Stimulated activated naive CD8-positive, alpha-beta T cell treated with anti-CD3 and anti-CD28 coated beads, Interleukin-15, amount 100 ng/mL, for 72 hours (primary cell): ENCODE data around the gene SCAPER.

Experiments
- ATAC-seq: fragments of 150-1000 bp; cut with Tn5 transposase; 2 replicates; pipeline ENCODE4 v1.10.0; 2021; ENCODE audit warnings: mild to moderate bottlenecking, moderate library complexity
- DNase-seq, 2 donors: peaks; one replicate each; pipeline ENCODE4 v3.0.0; 2021 to 2022
- H3K27ac Mint-ChIP-seq, 2 donors: one replicate each; pipeline ENCODE4 v1.8.0; 2022; ENCODE audit warnings: mild to moderate bottlenecking in 2 of 2, mixed read lengths in 2 of 2, moderate library complexity in 2 of 2
- H3K27me3 Mint-ChIP-seq: one replicate; pipeline ENCODE4 v1.8.0; 2022; ENCODE audit warnings: mixed read lengths
- H3K4me1 Mint-ChIP-seq: one replicate; pipeline ENCODE4 v1.8.0; 2022; ENCODE audit warnings: mild to moderate bottlenecking, mixed read lengths
- H3K4me3 Mint-ChIP-seq, 2 donors: one replicate each; pipeline ENCODE4 v1.8.0; 2022; ENCODE audit warnings: mild to moderate bottlenecking in 2 of 2, mixed read lengths in 2 of 2, moderate library complexity in 1 of 2
- H3K9me3 Mint-ChIP-seq, 2 donors: one replicate each; pipeline ENCODE4 v1.8.0; 2022; ENCODE audit warnings: mixed read lengths in 2 of 2

Gene SCAPER

DNA sequence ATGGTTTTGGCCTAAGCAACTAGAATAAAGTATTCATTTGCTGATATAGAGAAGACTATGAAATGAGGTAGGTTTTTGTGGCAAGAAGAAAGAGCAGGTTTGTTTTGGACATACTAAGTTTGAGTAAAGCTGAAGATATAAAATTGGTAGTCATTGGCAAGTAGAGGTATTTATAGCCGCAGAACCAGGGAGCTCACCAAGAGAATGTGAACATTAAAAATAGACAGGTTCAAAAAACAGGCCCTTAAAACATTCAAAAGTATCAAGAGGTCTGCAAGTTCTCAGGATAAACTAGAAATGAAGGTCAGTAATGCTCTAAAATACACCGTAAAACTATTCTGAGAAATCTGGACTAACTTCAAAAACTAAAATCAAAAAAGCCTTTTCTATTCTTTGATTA lies 240.7 kb downstream of the SCAPER start:
- no peak overlapping the region for H3K4me3 Mint-ChIP-seq

DNA sequence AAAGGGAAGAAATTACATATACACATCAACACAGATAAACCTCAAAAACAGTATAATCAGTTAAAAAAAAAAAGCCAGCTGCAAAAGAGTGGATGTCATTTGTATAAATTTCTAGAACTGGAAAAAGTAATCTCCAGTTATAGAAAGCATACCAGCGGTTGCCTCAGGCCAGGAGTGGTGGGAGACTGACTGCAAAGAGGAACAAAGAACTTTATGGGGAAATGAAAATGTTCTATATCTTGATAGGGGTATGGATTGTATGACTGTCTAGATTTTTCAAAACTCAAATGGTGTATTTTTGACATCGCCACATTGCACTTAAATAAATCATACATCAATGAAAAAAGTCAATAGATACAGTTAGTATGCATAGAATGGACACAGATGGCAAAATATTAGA lies 241.6 kb downstream of the SCAPER start:
- no peak for ATAC-seq

More for the DNA sequence above, 240.7 kb downstream of the SCAPER start:
- H3K27me3 Mint-ChIP-seq, result no peaks in the 10 kb centered on the region
- ATAC-seq (no peak), DNase-seq (no peak)
- no peaks in the 10 kb centered on the region for H3K4me1 Mint-ChIP-seq
- H3K27ac Mint-ChIP-seq, result no peak overlapping the region
- peaks cover 0 to 12% of the 10 kb centered on the region in 2 donors for H3K9me3 Mint-ChIP-seq

DNA sequence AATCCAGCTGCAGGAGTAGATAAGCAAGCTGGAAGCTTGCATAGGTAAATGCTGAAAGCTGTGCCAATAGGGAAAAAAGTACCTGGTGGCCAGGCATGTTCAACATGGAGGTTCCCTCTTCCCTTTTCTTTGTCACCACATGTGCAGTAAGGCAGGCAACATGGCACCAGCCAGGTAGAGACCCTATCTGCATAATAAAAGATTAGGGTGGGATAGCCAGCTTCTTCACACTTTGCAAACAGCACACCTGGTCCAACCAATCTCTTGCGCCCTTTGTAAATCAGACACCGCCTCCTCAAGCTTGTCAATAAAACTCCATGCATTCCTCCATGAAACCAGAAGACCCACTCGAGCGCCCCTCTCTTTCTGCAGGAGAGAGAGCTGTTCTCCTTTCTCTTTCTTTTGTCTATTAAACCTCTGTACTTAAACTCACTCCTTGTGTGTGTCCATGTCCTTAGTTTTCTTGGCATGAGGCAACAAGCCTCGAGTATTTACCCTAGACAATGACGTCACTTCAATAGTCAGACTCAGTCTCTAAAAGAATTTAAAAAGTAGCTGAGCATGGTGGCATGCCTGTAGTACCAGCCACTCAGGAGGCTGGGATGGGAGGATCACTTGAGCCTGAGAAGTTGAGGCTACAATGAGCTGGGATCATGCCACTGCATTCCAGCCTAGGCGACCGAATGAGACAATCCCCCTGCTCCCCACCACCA lies 256.3 kb downstream of the SCAPER start:
- Mint-ChIP-seq H3K4me3 (no peak overlapping the region), H3K9me3 (peaks cover 5 to 11% of the 10 kb centered on the region in 2 donors), H3K4me1 (peaks cover 13% of the 10 kb centered on the region), H3K27ac (no peak overlapping the region), H3K27me3 (no peaks in the 10 kb centered on the region)
- ATAC-seq (no peak), DNase-seq (no peak)

More for the DNA sequence above, 241.6 kb downstream of the SCAPER start:
- Mint-ChIP-seq H3K4me1 (no peaks in the 10 kb centered on the region), H3K4me3 (no peak overlapping the region), H3K27me3 (no peaks in the 10 kb centered on the region), H3K27ac (no peak overlapping the region), H3K9me3 (peaks cover 0 to 13% of the 10 kb centered on the region in 2 donors)
- no peak for DNase-seq

DNA sequence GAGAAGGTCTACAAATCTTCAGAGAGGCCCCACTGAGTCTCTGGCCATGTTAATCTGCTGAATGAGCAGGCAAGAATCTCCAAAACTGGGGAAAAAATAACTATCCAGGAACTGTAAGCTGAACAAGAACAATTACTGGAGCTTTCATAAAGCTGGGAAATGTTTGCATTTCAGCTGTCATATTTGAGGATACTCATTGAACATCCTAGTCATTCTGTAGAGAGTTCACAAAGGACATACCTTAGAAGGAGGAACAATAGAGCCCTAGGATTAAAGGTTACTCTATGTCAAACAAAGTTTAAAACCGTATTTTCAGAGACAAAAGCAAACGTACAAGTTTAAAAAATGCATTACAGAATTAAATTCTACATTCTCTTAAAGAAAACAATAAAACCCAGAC lies 257.5 kb downstream of the SCAPER start:
- no peak for DNase-seq
- Mint-ChIP-seq H3K9me3 (no peaks in the 10 kb centered on the region), H3K4me3 (no peak overlapping the region), H3K27me3 (no peaks in the 10 kb centered on the region), H3K4me1 (peaks cover 1% of the 10 kb centered on the region), H3K27ac (no peak overlapping the region)
- ATAC-seq, result no peak

DNA sequence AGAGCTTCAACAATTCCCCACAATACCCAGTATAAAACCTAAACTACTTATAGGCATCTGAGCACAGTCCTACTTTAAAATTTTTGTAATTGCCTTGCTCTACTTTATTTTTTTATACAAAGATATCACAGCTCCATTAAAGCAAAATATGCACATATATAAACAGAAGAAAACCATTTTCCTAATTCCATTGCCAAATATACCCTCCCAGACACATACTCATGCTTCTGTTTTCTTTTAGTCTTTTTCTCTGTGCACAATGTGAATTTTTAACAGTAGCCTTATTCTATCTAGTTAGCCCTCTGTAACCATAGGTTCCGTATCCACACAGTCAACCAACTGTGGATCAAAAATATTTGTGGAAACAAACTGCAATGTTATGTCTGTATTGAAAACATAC lies 260.5 kb downstream of the SCAPER start:
- H3K4me1 Mint-ChIP-seq, result no peaks in the 10 kb centered on the region

DNA sequence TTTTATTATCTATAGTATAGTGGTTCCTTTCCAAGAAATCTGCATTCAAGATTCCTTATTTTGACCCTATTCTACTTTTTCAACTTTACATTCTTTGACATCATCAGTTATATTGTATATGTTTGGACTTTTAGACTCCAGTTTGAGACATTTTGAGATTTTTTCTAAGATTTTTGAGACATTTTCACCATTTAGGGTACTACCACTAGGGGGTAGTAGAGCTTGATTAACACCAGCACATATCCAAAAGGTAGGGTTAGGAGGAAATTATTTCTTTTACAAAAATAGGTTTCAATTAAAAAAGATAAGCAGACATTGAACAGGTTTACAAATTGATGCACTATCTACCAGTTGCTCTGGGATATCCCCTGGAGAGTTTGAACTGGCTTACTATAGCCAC lies 262.5 kb downstream of the SCAPER start:
- no peak for ATAC-seq
- DNase-seq, result no peak
- H3K4me1 Mint-ChIP-seq, result no peaks in the 10 kb centered on the region

More for the DNA sequence above, 260.5 kb downstream of the SCAPER start:
- ATAC-seq (no peak), DNase-seq (no peak)
- H3K4me3 Mint-ChIP-seq, result no peak overlapping the region
- no peak overlapping the region for H3K27ac Mint-ChIP-seq
- H3K27me3 Mint-ChIP-seq, result no peaks in the 10 kb centered on the region
- H3K9me3 Mint-ChIP-seq, result no peaks in the 10 kb centered on the region

DNA sequence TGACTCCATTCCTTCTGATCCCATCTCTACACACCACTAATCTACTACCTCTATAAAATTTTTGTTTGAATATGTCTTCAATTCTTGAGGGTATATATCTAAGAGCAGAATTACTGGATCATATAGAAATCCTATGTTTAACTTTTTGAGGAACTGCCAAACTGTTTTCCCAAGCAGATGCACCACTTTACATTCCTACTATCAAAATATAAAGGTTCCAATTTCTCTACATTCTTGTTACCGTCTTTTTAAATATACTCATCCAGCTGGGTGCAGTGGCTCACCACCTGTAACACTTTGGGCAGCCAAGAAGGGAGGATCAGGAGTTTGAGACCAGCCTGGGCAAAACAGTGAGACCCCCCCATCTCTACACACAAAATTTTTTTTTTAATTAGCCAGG lies 268.0 kb downstream of the SCAPER start:
- Mint-ChIP-seq H3K4me1 (no peaks in the 10 kb centered on the region), H3K27ac (no peak overlapping the region), H3K27me3 (no peaks in the 10 kb centered on the region), H3K4me3 (no peak overlapping the region), H3K9me3 (peaks cover 5 to 12% of the 10 kb centered on the region in 2 donors)
- DNase-seq, result no peak
- ATAC-seq, result no peak

More for the DNA sequence above, 262.5 kb downstream of the SCAPER start:
- Mint-ChIP-seq H3K27me3 (no peaks in the 10 kb centered on the region), H3K4me3 (no peak overlapping the region), H3K9me3 (no peaks in the 10 kb centered on the region), H3K27ac (no peak overlapping the region)

DNA sequence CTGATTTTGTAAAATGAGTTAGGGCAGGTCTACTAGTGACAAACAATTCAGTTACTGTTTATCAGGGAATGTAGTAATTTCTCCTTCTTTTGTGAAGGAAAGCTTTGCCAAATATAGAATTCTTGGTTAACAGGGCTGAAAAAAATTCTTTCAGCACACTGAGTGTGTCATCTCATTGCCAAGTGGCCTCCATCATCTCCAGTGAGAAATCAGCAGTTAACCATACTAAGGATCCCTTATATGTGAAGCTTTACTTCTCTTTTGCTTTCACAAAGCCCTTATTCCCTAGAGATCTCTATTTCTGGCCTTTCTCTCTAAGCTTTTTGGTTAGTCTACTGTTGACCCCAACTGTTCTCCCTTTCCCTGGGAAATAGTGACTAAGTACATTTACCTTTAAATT lies 269.1 kb downstream of the SCAPER start:
- no peaks in the 10 kb centered on the region for H3K4me1 Mint-ChIP-seq
- peaks cover 5 to 12% of the 10 kb centered on the region in 2 donors for H3K9me3 Mint-ChIP-seq
- DNase-seq, result no peak
- no peak for ATAC-seq
- H3K4me3 Mint-ChIP-seq, result no peak overlapping the region
- no peaks in the 10 kb centered on the region for H3K27me3 Mint-ChIP-seq
- no peak overlapping the region for H3K27ac Mint-ChIP-seq

DNA sequence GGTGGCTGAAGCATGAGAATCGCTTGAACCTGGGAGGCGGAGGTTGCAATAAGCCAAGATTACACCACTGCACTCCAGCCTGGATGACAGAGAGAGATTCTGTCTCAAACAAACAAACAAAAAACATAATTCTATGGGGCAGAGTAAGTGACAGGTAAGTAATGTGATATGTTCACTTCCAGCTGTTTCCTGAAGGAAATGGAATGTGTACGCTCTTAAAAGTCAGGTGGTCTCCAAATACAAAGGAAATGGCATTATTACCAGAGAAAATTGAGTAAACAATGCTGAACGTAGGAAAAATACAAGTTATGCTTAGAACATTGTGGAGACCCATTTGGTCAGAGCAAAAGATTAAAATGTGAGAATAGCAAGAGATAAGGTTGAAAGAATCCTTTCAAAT lies 278.5 kb downstream of the SCAPER start:
- H3K27ac Mint-ChIP-seq, result no peak overlapping the region
- DNase-seq, result no peak
- no peaks in the 10 kb centered on the region for H3K27me3 Mint-ChIP-seq
- no peak for ATAC-seq
- no peaks in the 10 kb centered on the region for H3K4me1 Mint-ChIP-seq
- no peak overlapping the region for H3K4me3 Mint-ChIP-seq
- peaks cover 0 to 8% of the 10 kb centered on the region in 2 donors for H3K9me3 Mint-ChIP-seq

DNA sequence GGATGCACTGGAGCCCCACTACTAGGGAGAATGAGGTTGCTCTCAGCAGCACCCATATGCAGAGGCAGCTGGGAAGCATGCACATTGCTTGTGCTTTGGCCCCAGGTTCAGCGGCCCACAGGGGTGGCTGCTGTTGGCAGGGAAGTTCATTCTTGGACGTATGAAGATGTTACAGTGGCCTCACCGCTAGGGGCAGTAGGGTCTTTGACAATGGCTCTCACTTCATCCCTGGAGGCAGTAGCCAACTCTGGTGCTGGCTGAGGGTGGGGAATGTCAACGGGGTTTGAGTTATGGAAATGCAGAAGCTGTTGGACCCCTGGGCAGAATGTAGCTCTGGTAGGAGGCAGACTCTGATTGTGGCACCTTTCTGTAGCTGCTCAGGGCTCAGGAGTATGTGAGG lies 279.9 kb downstream of the SCAPER start:
- no peak overlapping the region for H3K4me3 Mint-ChIP-seq
- no peaks in the 10 kb centered on the region for H3K27me3 Mint-ChIP-seq
- no peak for ATAC-seq
- no peak overlapping the region for H3K27ac Mint-ChIP-seq
- no peak for DNase-seq
- H3K9me3 Mint-ChIP-seq, result peaks cover 0 to 8% of the 10 kb centered on the region in 2 donors
- no peaks in the 10 kb centered on the region for H3K4me1 Mint-ChIP-seq

DNA sequence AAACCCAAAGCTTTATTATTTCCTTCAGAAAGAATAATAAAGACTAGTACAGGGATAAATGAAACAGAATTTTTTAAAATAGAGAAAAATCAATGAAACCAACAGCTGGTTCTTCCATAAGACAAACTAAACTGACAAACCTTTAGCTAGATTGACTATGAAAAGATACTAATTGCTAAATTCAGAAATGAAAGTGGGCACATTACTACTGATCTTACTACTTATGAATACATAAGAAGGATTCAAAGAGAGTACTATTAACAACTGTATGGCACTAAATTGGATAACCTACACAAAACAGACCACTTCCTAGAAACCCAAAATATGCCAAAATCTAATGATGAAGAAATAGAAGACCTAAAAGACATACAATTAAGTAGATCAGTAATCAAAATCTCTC lies 290.4 kb downstream of the SCAPER start:
- no peaks in the 10 kb centered on the region for H3K27me3 Mint-ChIP-seq
- peaks cover 12 to 23% of the 10 kb centered on the region in 2 donors for H3K9me3 Mint-ChIP-seq
- DNase-seq, result no peak

DNA sequence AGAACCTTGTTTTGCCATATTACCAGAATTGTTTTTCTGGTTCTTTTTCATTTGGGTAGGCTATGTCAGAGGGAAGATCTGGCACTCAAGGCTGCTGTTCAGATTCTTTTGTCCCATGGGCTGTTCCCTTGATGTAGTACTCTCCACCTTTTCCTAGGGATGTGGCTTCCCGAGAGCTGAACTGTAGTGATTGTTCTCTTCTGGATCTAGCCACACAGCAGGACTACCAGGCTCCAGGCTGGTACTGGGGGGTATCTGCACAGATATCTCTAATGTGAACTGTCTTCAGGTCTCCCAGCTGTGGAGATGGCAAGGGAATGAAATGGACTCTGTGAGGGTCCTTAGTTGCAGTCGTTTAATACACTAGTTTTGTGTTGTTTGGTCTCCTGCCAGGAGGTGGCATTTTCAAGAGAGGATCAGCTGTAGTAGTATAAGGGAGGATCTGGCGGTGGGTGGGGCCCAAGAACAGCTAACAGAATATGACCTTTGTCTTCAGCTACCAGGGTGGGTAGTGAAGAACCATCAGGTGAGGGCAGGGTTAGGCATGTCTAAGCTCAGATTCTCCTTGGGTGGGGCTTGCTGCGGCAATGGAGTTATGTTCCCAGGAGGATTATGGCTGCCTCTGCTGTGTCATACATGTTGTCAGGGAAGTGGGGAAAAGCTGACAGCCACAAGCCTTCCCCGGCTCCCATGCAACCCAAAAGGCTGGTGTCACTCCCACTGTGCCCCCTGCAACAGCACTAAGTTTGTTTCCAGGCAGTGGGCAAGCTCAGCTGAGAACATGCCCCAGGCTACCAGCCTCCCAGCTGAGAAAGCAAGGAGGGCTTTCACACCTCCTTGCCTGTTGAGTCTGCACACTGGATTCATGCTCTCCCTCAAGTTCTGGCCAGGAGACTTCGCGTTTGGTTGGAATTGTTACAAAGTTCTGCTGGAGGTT lies 316.1 kb downstream of the SCAPER start:
- no peaks in the 10 kb centered on the region for H3K4me1 Mint-ChIP-seq
- H3K4me3 Mint-ChIP-seq, result no peak overlapping the region
- H3K27ac Mint-ChIP-seq, result peak overlapping the region in 1 of 2 donors; percentile 12
- no peak for DNase-seq
- H3K27me3 Mint-ChIP-seq, result no peaks in the 10 kb centered on the region
- peaks cover 0 to 2% of the 10 kb centered on the region in 2 donors for H3K9me3 Mint-ChIP-seq
- no peak for ATAC-seq

More for the DNA sequence above, 290.4 kb downstream of the SCAPER start:
- Mint-ChIP-seq H3K4me3 (no peak overlapping the region), H3K4me1 (peaks cover 7% of the 10 kb centered on the region), H3K27ac (no peak overlapping the region)
- peak; percentile 61 for ATAC-seq

DNA sequence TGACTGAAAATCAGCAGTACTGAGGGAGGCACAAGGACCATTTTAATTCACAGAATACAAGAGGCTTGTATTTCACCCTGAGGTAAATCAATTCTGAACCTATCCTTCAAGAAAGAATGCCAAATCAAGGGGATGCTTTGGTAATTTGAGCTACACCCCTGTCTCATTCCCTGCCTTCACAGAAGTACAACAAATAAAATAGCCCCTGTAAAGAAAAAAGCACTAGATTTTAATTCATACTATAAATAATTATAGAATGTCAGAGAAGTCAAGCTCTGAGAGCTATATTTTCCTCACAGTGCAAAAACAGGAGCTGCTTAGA lies 319.6 kb downstream of the SCAPER start:
- Mint-ChIP-seq H3K27ac (no peak overlapping the region), H3K9me3 (peaks cover 11 to 16% of the 10 kb centered on the region in 2 donors), H3K27me3 (no peaks in the 10 kb centered on the region), H3K4me3 (no peak overlapping the region), H3K4me1 (no peaks in the 10 kb centered on the region)
- no peak for DNase-seq
- no peak for ATAC-seq

DNA sequence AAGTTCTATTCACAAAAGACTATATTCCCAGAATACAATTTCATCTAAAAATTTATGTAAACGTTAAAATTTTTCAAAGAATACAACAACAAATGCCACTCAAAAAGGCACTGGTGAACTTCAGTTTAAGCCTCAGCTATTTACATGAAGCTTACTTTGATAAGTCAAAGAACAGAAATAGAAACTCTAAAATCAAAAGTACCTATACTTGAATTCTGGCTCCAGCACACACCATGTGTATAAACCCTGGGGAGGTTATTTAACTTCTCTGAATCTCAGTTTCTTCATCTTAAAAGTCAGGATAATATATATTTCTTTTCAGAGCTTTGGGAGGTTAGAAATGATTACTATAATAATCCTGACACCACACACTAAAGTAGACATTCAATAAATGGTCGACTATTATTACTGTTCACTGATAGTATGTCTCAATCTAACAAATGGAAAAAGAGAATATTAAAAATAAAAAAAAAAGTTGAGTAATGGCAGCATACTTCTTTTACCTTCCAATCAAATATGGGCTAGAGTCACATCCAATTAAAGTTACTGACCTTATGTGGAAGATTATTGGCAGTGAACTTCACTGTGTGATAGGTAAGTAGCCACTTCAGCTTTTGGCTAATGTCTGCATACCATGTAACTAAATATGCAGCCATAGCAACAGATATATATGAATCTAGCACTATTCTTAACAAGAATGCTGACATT lies 320.1 kb downstream of the SCAPER start:
- H3K27me3 Mint-ChIP-seq, result no peaks in the 10 kb centered on the region
- no peak overlapping the region for H3K27ac Mint-ChIP-seq
- peaks cover 13 to 16% of the 10 kb centered on the region in 2 donors for H3K9me3 Mint-ChIP-seq
- ATAC-seq (no peak), DNase-seq (no peak)
- H3K4me1 Mint-ChIP-seq, result no peaks in the 10 kb centered on the region
- no peak overlapping the region for H3K4me3 Mint-ChIP-seq

DNA sequence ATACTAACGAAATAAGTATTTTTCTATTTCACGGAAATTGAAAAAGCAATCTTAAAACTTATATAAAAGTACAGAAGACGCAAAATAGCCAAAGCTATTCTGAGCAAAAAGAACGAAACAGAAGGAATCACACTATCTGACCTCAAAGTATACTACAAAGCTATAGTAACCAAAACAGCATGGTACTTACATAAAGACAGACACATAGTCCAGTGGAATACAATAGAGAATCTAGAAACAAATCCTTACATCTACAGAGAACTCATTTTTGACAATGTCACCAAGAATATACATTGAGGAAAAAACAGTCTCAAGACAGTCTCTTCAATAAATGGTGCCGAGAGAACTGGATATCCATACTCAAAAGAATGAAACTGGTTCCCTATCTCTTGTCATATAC lies 322.6 kb downstream of the SCAPER start:
- H3K27ac Mint-ChIP-seq, result no peak overlapping the region
- H3K9me3 Mint-ChIP-seq, result peaks cover 13 to 16% of the 10 kb centered on the region in 2 donors
- ATAC-seq, result no peak

More for the DNA sequence above, 322.6 kb downstream of the SCAPER start:
- Mint-ChIP-seq H3K27me3 (no peaks in the 10 kb centered on the region), H3K4me3 (no peak overlapping the region), H3K4me1 (peaks cover 9% of the 10 kb centered on the region)
- no peak for DNase-seq
